Osteoblast (primary cell): ENCODE measurements around the gene NTNG1. TPM values are rescaled to one million over a fixed set of nuclear protein-coding genes. Genes with fewer than 3 reads are reported as not detected.
"Not testable (repeated sequence)": the region's sequence is repeated elsewhere in the genome, so short reads cannot be mapped to it uniquely, and the experiment has no call there.

Source experiments
- DNase-seq: peaks from one replicate; pipeline ENCODE4 v3.0.0; 2011; ENCODE audit warnings: low spot score, mixed read lengths; ENCODE audit not compliant: insufficient read length; ENCODE audit errors: missing footprints
- H2AFZ ChIP-seq: 2 replicates; pipeline ENCODE4 v1.6.0; 2011; ENCODE audit warnings: mild to moderate bottlenecking, low read length
- H3K27ac ChIP-seq: 2 replicates; pipeline ENCODE4 v1.5.1; 2011; ENCODE audit warnings: mild to moderate bottlenecking, low read depth, low read length, moderate library complexity
- H3K27me3 ChIP-seq: 2 replicates; pipeline ENCODE4 v1.6.0; 2012; ENCODE audit warnings: mild to moderate bottlenecking, control low read depth, inconsistent platforms, low read length, moderate library complexity; ENCODE audit not compliant: insufficient read depth
- H3K36me3 ChIP-seq: 2 replicates; pipeline ENCODE4 v1.5.1; 2011; ENCODE audit warnings: mild to moderate bottlenecking, low read length, control low read depth, moderate library complexity; ENCODE audit not compliant: insufficient read depth
- H3K4me1 ChIP-seq: 2 replicates; pipeline ENCODE4 v1.5.1; 2011; ENCODE audit warnings: mild to moderate bottlenecking, low read length, control low read depth, moderate library complexity; ENCODE audit not compliant: insufficient read depth
- H3K4me2 ChIP-seq: 2 replicates; pipeline ENCODE4 v1.6.0; 2011; ENCODE audit warnings: mild to moderate bottlenecking, low read length; ENCODE audit not compliant: insufficient read depth
- H3K4me3 ChIP-seq: fragments of 200-600 bp; sonication (generic); 3 replicates; pipeline ENCODE4 v1.5.1; 2012; ENCODE audit warnings: mild to moderate bottlenecking, low read length, inconsistent platforms; ENCODE audit not compliant: insufficient read depth
- H3K79me2 ChIP-seq: 2 replicates; pipeline ENCODE4 v1.6.0; 2012; ENCODE audit warnings: mild to moderate bottlenecking, low read length, control low read depth, inconsistent platforms; ENCODE audit not compliant: insufficient read depth
- H3K9me3 ChIP-seq: 2 replicates; pipeline ENCODE4 v1.5.1; 2011; ENCODE audit warnings: low read depth, low read length, control low read depth
- H4K20me1 ChIP-seq: 2 replicates; pipeline ENCODE4 v1.6.0; 2012; ENCODE audit warnings: mild to moderate bottlenecking, low read length, control low read depth; ENCODE audit not compliant: insufficient read depth
- total RNA-seq: library from RNA; depleted of rRNA; stranded (reverse); fragments of >200 nt; gene quantifications from 2 replicates; pipeline ENCODE4 v1.2.3, GENCODE V29; 2012
- TF ChIP-seq, protein P1 (sequence below): IDR thresholded peaks from 2 replicates; pipeline ENCODE4 v1.5.1; 2011; ENCODE audit warnings: mild to moderate bottlenecking, low read depth, low read length, moderate library complexity; ENCODE audit errors: extremely low read depth

NTNG1 gene
- total RNA-seq, 1 donor, result 3.6 TPM

DNA sequence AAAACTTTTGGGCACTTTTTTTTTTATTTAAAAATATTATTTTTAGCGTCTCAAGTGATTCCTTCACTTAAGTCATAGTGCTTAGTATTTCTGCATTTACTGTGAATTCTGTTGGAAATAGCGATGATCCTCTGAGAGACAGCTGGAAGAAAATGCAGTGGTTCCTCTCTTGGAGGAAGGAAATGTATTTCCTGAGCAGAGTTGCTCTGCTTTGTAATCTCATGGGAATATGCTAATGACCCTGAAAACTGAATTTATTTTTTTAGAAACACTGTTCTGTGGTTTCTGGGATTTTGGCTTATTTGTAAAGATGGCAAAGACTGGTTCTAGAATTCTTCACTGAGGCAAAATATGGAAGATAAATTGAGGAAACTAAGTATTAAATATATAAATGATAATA is 88.9 kb downstream of the NTNG1 start:
- H2AFZ ChIP-seq, result no peak overlapping the region
- no peaks in the 10 kb centered on the region for H3K4me1 ChIP-seq
- no peaks in the 10 kb centered on the region for H3K27me3 ChIP-seq
- no peak overlapping the region for H3K4me2 ChIP-seq
- H4K20me1 ChIP-seq, result no peaks in the 10 kb centered on the region
- no peak overlapping the region for H3K27ac ChIP-seq
- no peak for DNase-seq
- H3K36me3 ChIP-seq, result no peaks in the 10 kb centered on the region
- no peak overlapping the region for H3K4me3 ChIP-seq
- TF ChIP-seq, protein P1, sequence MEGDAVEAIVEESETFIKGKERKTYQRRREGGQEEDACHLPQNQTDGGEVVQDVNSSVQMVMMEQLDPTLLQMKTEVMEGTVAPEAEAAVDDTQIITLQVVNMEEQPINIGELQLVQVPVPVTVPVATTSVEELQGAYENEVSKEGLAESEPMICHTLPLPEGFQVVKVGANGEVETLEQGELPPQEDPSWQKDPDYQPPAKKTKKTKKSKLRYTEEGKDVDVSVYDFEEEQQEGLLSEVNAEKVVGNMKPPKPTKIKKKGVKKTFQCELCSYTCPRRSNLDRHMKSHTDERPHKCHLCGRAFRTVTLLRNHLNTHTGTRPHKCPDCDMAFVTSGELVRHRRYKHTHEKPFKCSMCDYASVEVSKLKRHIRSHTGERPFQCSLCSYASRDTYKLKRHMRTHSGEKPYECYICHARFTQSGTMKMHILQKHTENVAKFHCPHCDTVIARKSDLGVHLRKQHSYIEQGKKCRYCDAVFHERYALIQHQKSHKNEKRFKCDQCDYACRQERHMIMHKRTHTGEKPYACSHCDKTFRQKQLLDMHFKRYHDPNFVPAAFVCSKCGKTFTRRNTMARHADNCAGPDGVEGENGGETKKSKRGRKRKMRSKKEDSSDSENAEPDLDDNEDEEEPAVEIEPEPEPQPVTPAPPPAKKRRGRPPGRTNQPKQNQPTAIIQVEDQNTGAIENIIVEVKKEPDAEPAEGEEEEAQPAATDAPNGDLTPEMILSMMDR, result no peak
- H3K79me2 ChIP-seq, result no peaks in the 10 kb centered on the region
- H3K9me3 ChIP-seq, result no peaks in the 10 kb centered on the region

GRCh38 chr1:107230121-107230520 is 89.3 kb downstream of the NTNG1 start:
- no peaks in the 10 kb centered on the region for H3K79me2 ChIP-seq
- no peak overlapping the region for H3K4me3 ChIP-seq
- no peaks in the 10 kb centered on the region for H3K36me3 ChIP-seq
- H3K27me3 ChIP-seq, result no peaks in the 10 kb centered on the region
- H3K4me2 ChIP-seq, result no peak overlapping the region
- H3K9me3 ChIP-seq, result no peaks in the 10 kb centered on the region
- no peaks in the 10 kb centered on the region for H4K20me1 ChIP-seq
- H3K4me1 ChIP-seq, result no peaks in the 10 kb centered on the region
- no peak for DNase-seq
- H2AFZ ChIP-seq, result no peak overlapping the region
- no peak overlapping the region for H3K27ac ChIP-seq
- TF ChIP-seq, protein P1, result no peak

- Histone ChIP-seq H3K4me2 (no peak overlapping the region), H2AFZ (no peak overlapping the region), H3K4me1 (no peaks in the 10 kb centered on the region), H4K20me1 (no peaks in the 10 kb centered on the region), H3K79me2 (no peaks in the 10 kb centered on the region), H3K27me3 (no peaks in the 10 kb centered on the region), H3K36me3 (no peaks in the 10 kb centered on the region), H3K9me3 (no peaks in the 10 kb centered on the region), H3K4me3 (no peak overlapping the region), H3K27ac (no peak overlapping the region)
- no peak for DNase-seq
- TF ChIP-seq, protein P1, result no peak
These were observed 90.5 kb downstream of the NTNG1 start for GRCh38 chr1:107231291-107231690.

DNA sequence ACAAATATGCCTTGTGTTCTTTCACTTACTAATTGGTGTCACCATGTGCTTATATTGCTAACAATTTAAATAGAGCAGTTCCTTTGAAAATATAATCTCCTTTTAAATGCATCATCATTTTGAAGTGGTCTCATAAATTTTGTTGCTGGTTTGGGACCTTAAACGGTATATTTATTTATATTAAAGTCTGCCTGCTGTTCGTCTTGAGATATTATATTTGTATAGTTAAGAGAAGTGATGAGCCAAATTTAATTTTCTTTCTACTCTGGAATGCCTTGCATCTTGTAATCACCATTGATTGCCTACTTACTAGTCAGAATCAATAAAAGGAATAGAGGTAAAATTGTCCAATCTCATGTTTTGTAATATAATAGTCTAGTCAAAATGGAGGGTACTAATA is 91.6 kb downstream of the NTNG1 start:
- Histone ChIP-seq H3K9me3 (no peaks in the 10 kb centered on the region), H3K4me1 (no peaks in the 10 kb centered on the region), H3K27ac (no peak overlapping the region), H4K20me1 (no peaks in the 10 kb centered on the region), H3K36me3 (no peaks in the 10 kb centered on the region), H3K27me3 (no peaks in the 10 kb centered on the region), H2AFZ (no peak overlapping the region), H3K4me3 (no peak overlapping the region), H3K4me2 (no peak overlapping the region), H3K79me2 (no peaks in the 10 kb centered on the region)
- no peak for DNase-seq
- TF ChIP-seq, protein P1, result no peak

DNA sequence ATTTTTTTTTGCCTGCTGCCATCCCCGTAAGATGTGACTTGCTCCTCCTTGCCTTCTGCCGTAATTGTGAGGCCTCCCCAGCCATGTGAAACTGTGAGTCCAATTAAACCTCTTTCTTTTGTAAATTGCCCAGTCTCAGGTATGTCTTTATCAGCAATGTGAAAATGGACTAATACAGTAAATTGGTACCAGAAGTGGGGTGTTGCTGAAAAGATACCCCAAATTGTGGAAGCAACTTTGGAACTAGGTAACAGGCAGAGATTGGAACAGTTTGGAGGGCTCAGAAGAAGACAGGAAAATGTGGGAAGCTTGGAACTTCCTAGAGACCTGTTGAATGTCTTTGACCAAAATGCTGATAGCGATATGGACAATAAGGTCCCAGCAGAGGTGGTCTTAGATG is 95.9 kb downstream of the NTNG1 start:
- not testable (repeated sequence) for H3K4me1 ChIP-seq, H3K27me3 ChIP-seq, H3K79me2 ChIP-seq, H3K9me3 ChIP-seq, H3K36me3 ChIP-seq, H4K20me1 ChIP-seq, H3K4me3 ChIP-seq, H3K4me2 ChIP-seq, DNase-seq, H2AFZ ChIP-seq, H3K27ac ChIP-seq
